IMR-90 (cell line): Measurements from ENCODE around the gene CCNC. TPM values are rescaled to one million over a fixed set of nuclear protein-coding genes. Genes with fewer than 3 reads are reported as not detected.

ENCODE experiments used
- ATAC-seq: fragments of 200-7000 bp; cut with Tn5 transposase; 2 replicates; pipeline ENCODE4 v1.9.1; 2020; ENCODE audit warnings: low read depth, mild to moderate bottlenecking, moderate library complexity
- BruUV-seq: library from RNA; stranded (reverse); fragments of 400-500 nt; replicated peaks from 2 replicates; lab custom pipeline; 2021; lab: Mats Ljungman, UMichigan
- CTCF ChIA-PET: fragments of 300-600 bp; formaldehyde crosslinking; extraction: SDS; loops from one replicate; lab custom pipeline; 2021; ENCODE audit warnings: antibody characterized with exemption; lab: Yijun Ruan, JAX
- POLR2A ChIA-PET: fragments of 300-600 bp; sonication (Branson Sonifier 250); formaldehyde crosslinking; loops from one replicate; lab custom pipeline; 2022; ENCODE audit warnings: antibody characterized with exemption; ENCODE audit not compliant: unreplicated experiment; lab: Charles Lee
- DNase-seq: peaks from one replicate; pipeline ENCODE4 v3.0.0; 2013
- H2AFZ ChIP-seq: replicated peaks from 2 replicates; pipeline ENCODE3; 2013; ENCODE audit warnings: low read length, mild to moderate bottlenecking; ENCODE audit not compliant: poor library complexity
- H2AK5ac ChIP-seq: 2 replicates; pipeline ENCODE4 v1.6.1; 2013; ENCODE audit warnings: low read depth, low read length, inconsistent platforms
- H2AK9ac ChIP-seq: replicated peaks from 2 replicates; pipeline ENCODE3; 2013; ENCODE audit warnings: mild to moderate bottlenecking, low read depth, low read length, moderate library complexity; ENCODE audit not compliant: poor library complexity
- H2BK120ac ChIP-seq: 2 replicates; pipeline ENCODE4 v1.6.1; 2013; ENCODE audit warnings: low read depth, low read length, inconsistent platforms
- H2BK15ac ChIP-seq: 3 replicates; pipeline ENCODE4 v1.6.1; 2013; ENCODE audit warnings: low read depth, low read length, inconsistent platforms
- H2BK20ac ChIP-seq: 2 replicates; pipeline ENCODE4 v1.6.1; 2013; ENCODE audit warnings: low read depth, mild to moderate bottlenecking, inconsistent platforms, low read length, moderate library complexity
- H2BK5ac ChIP-seq: 2 replicates; pipeline ENCODE4 v1.6.1; 2013; ENCODE audit warnings: mild to moderate bottlenecking, low read depth, low read length, inconsistent platforms; ENCODE audit not compliant: poor library complexity, severe bottlenecking
- H3K14ac ChIP-seq: replicated peaks from 2 replicates; pipeline ENCODE4 v1.6.1; 2013; ENCODE audit warnings: low read depth, low read length, inconsistent platforms
- H3K18ac ChIP-seq: 2 replicates; pipeline ENCODE4 v1.6.1; 2013; ENCODE audit warnings: low read depth, low read length, control low read depth
- H3K23ac ChIP-seq: 2 replicates; pipeline ENCODE4 v1.6.1; 2013; ENCODE audit warnings: low read depth, low read length, inconsistent platforms
- H3K27ac ChIP-seq: 2 replicates; pipeline ENCODE4 v1.5.1; 2013; ENCODE audit warnings: mild to moderate bottlenecking, control low read depth, low read length; ENCODE audit not compliant: insufficient read depth
- H3K27me3 ChIP-seq: 2 replicates; pipeline ENCODE4 v1.6.1; 2013; ENCODE audit warnings: low read length; ENCODE audit not compliant: control insufficient read depth, insufficient read depth
- H3K36me3 ChIP-seq: 2 replicates; pipeline ENCODE4 v1.6.1; 2013; ENCODE audit warnings: low read length, mixed read lengths; ENCODE audit not compliant: control insufficient read depth, insufficient read depth
- H3K4ac ChIP-seq: 2 replicates; pipeline ENCODE4 v1.6.1; 2013; ENCODE audit warnings: low read depth, low read length, inconsistent platforms
- H3K4me1 ChIP-seq: 2 replicates; pipeline ENCODE4 v1.6.1; 2013; ENCODE audit warnings: low read length, mixed read lengths; ENCODE audit not compliant: control insufficient read depth, insufficient read depth
- H3K4me2 ChIP-seq: 2 replicates; pipeline ENCODE4 v1.6.1; 2013; ENCODE audit warnings: low read depth, mild to moderate bottlenecking, control low read depth, low read length, moderate library complexity
- H3K4me3 ChIP-seq: 2 replicates; pipeline ENCODE4 v1.5.1; 2013; ENCODE audit warnings: low read depth, mild to moderate bottlenecking, control low read depth, low read length, moderate library complexity; ENCODE audit not compliant: insufficient read depth
- H3K56ac ChIP-seq: 2 replicates; pipeline ENCODE4 v1.6.1; 2013; ENCODE audit warnings: low read length, inconsistent platforms; ENCODE audit not compliant: insufficient read depth; ENCODE audit errors: extremely low read depth
- H3K79me1 ChIP-seq, 2 experiments: 2 replicates each; pipeline ENCODE4 v1.6.1; 2013; ENCODE audit warnings: low read length in 2 of 2, inconsistent platforms in 1 of 2, low read depth in 1 of 2
- H3K9ac ChIP-seq: 2 replicates; pipeline ENCODE4 v1.6.1; 2013; ENCODE audit warnings: low read depth, low read length, control low read depth
- H3K9me1 ChIP-seq: 2 replicates; pipeline ENCODE4 v1.6.1; 2013; ENCODE audit warnings: low read length, inconsistent platforms; ENCODE audit not compliant: insufficient read depth
- H3K9me3 ChIP-seq: 2 replicates; pipeline ENCODE4 v1.6.1; 2013; ENCODE audit warnings: low read length; ENCODE audit not compliant: control insufficient read depth, insufficient read depth
- H4K20me1 ChIP-seq: 2 replicates; pipeline ENCODE4 v1.6.1; 2013; ENCODE audit warnings: low read length, inconsistent platforms; ENCODE audit not compliant: insufficient read depth
- H4K5ac ChIP-seq: 2 replicates; pipeline ENCODE4 v1.6.1; 2013; ENCODE audit warnings: mild to moderate bottlenecking, low read depth, low read length, control low read depth
- H4K8ac ChIP-seq, 2 experiments: 2 replicates each; pipeline ENCODE4 v1.6.1; 2013; ENCODE audit warnings: low read depth in 2 of 2, low read length in 2 of 2, control low read depth in 1 of 2, inconsistent platforms in 1 of 2
- H4K91ac ChIP-seq: 2 replicates; pipeline ENCODE4 v1.6.1; 2013; ENCODE audit warnings: low read depth, low read length, inconsistent platforms; ENCODE audit not compliant: insufficient read depth
- CHD1 ChIP-seq: IDR thresholded peaks from 2 replicates; pipeline ENCODE4 v1.6.1; 2012; ENCODE audit warnings: low read depth, low read length, improper control_type of control experiment
- MAFK ChIP-seq: IDR thresholded peaks from 2 replicates; pipeline ENCODE4 v1.6.1; 2012; ENCODE audit warnings: low read depth, low read length, improper control_type of control experiment
- MAZ ChIP-seq: IDR thresholded peaks from 2 replicates; pipeline ENCODE4 v1.6.1; 2012; ENCODE audit warnings: low read depth, mild to moderate bottlenecking, low read length, improper control_type of control experiment, moderate library complexity, borderline replicate concordance
- MXI1 ChIP-seq: IDR thresholded peaks from 2 replicates; pipeline ENCODE4 v1.6.1; 2012; ENCODE audit warnings: low read depth, mild to moderate bottlenecking, low read length, moderate library complexity, borderline replicate concordance
- NFE2L2 ChIP-seq: fragments of 150-350 bp; IDR thresholded peaks from 2 replicates; pipeline ENCODE4 v1.6.1; 2016; ENCODE audit warnings: low read depth, mild to moderate bottlenecking, low read length
- RAD21 ChIP-seq: IDR thresholded peaks from 2 replicates; pipeline ENCODE4 v1.6.1; 2012; ENCODE audit warnings: low read length, improper control_type of control experiment
- RCOR1 ChIP-seq: IDR thresholded peaks from 2 replicates; pipeline ENCODE4 v1.6.1; 2012; ENCODE audit warnings: mild to moderate bottlenecking, low read length, improper control_type of control experiment; ENCODE audit not compliant: insufficient replicate concordance
- WGBS, 2 experiments: methylation state at CpG; one replicate each; pipeline versions ENCODE4 v1.1.5 to v1.1.7; 2013; ENCODE audit warnings: missing lambda C conversion rate in 2 of 2; ENCODE audit not compliant: insufficient read length in 1 of 2; ENCODE audit errors: extremely low coverage in 2 of 2; 5-methylcytosine and 5-hydroxymethylcytosine counted together
- dilution Hi-C: fragments of 300-500 bp; cut with HindIII; formaldehyde crosslinking; loops from one replicate; pipeline ENCODE4 v1.14.3; 2018; ENCODE audit warnings: low sequenced_read_pairs; ENCODE audit not compliant: unreplicated experiment
- in situ Hi-C: fragments of 300-500 bp; cut with MboI; formaldehyde crosslinking; loops from 3 replicates; pipeline ENCODE4 v1.14.3; 2019; ENCODE audit warnings: low sequenced_read_pairs, inconsistent platforms, mixed read lengths
- intact Hi-C: fragments of 100-400 bp; cut with micrococcal nuclease; formaldehyde crosslinking; loops from 2 replicates; pipeline ENCODE4 v1.10.0; 2022
- polyA plus RNA-seq, 3 experiments: library from polyadenylated mRNA; depleted of rRNA; stranded (reverse); fragments of >200 nt; gene quantifications; 2 replicates each; pipeline ENCODE4 v1.2.3, GENCODE V29; 2012; ENCODE audit warnings: low replicate concordance in 1 of 3
- total RNA-seq: library from RNA; depleted of rRNA; stranded (reverse); fragments of >200 nt; gene quantifications from 2 replicates; pipeline ENCODE4 v1.2.3, GENCODE V29; 2012
- TF ChIP-seq, protein P1 (sequence below): fragments of 150-350 bp; IDR thresholded peaks from 2 replicates; pipeline ENCODE4 v1.6.1; 2017; ENCODE audit warnings: mild to moderate bottlenecking, antibody characterized with exemption, low read length, low read depth

Gene CCNC
- total and polyA plus RNA-seq, 2 of the 4 experiments (the other 2 are of a cell fraction) = 30.1 to 95.7 TPM

DNA sequence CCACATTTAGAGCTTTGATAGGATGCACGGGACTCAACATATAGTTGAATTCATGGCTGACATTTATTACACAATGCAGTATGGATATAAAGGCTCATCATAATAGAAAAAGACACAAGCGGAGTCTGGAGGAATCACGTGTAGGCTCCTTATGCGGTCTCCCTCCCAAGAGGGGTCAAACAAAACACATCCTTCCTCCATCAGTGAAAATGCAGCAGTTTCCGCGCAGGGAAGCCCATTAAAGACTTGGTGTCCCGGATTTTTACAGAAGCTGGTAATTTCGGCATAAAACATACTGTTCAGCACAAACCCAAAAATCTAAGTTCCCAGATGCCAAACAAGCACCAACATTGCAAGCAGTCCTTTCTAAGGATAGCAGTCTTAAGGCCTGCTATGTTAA lies 54.4 kb downstream of the CCNC start:
- Histone ChIP-seq H3K27ac (0 out of 2 replicates have a peak overlapping the region, but pooled peaks have one; percentile 4), H2AK9ac (no peak overlapping the region), H3K9me1 (peaks cover 3% of the 10 kb centered on the region; the same call in 1 of the 2 replicates), H3K9ac (peak overlapping the region; percentile 83), H2BK15ac (no peak overlapping the region), H3K4ac (peak overlapping the region; percentile 50; the same call in 1 of the 2 replicates), H3K14ac (peak overlapping the region; percentile 70), H2BK5ac (no peak overlapping the region), H3K56ac (peak overlapping the region; percentile 23; the same call in 1 of the 2 replicates), H2AFZ (no peak overlapping the region), H2BK20ac (no peak overlapping the region), H3K79me1 (peaks cover 30 to 32% of the 10 kb centered on the region in 2 experiments), H4K8ac (peak overlapping the region in 1 of 2 experiments; percentile 8; a peak in 1 of 4 replicates), H3K9me3 (no peaks in the 10 kb centered on the region), H2BK120ac (no peak overlapping the region), H3K4me1 (peaks cover 2% of the 10 kb centered on the region; the same call in 1 of the 2 replicates), H3K23ac (peak overlapping the region; percentile 91), H3K18ac (no peak overlapping the region), H3K4me2 (peak overlapping the region; percentile 99), H4K91ac (no peak overlapping the region), H4K5ac (peak overlapping the region; percentile 39; the same call in 1 of the 2 replicates), H4K20me1 (no peaks in the 10 kb centered on the region), H3K27me3 (no peaks in the 10 kb centered on the region), H3K36me3 (no peaks in the 10 kb centered on the region; the same call in 1 of the 2 replicates), H2AK5ac (no peak overlapping the region), H3K4me3 (peak overlapping the region; percentile 33; the same call in 1 of the 2 replicates)
- in situ Hi-C loops (no loop called here), dilution Hi-C loops (no loop called here), intact Hi-C loops (no loop called here)
- no TSS peak for BruUV-seq
- CTCF ChIA-PET = no interaction called here
- DNase-seq (peak; percentile 15), ATAC-seq (no peak)
- no peak for TF ChIP-seq MXI1
- TF ChIP-seq RCOR1 = no peak
- TF ChIP-seq NFE2L2 = no peak
- TF ChIP-seq, protein P1, sequence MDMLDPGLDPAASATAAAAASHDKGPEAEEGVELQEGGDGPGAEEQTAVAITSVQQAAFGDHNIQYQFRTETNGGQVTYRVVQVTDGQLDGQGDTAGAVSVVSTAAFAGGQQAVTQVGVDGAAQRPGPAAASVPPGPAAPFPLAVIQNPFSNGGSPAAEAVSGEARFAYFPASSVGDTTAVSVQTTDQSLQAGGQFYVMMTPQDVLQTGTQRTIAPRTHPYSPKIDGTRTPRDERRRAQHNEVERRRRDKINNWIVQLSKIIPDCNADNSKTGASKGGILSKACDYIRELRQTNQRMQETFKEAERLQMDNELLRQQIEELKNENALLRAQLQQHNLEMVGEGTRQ = peak; percentile 38; the same call in 1 of the 2 replicates
- TF ChIP-seq CHD1 = no peak
- no peak for TF ChIP-seq MAFK
- TF ChIP-seq MAZ = no peak
- TF ChIP-seq RAD21 = no peak
- WGBS, 2 experiments = 25% methylated on average over 4 of the region's 8 CpGs; no CpG with 5 or more reads in 1 of the 2 experiments
- POLR2A ChIA-PET = no interaction called here
